DOHH2 (cell line): Measurements from ENCODE around the gene TBL1XR1.

Experiments
- EZH2phosphoT487 ChIP-seq: fragments of 200-600 bp; sonication (generic); IDR thresholded peaks from 2 replicates; pipeline ENCODE4 v1.6.1; 2017; ENCODE audit warnings: borderline replicate concordance, mild to moderate bottlenecking, antibody characterized with exemption, low read length, moderate library complexity, mixed read lengths
- TF ChIP-seq, protein P1 (sequence below): fragments of 200-600 bp; sonication (generic); IDR thresholded peaks from one replicate; pipeline ENCODE4 v1.5.1; 2014; ENCODE audit warnings: antibody characterized with exemption, mild to moderate bottlenecking, low read depth, low read length; ENCODE audit not compliant: poor library complexity, severe bottlenecking

DNA sequence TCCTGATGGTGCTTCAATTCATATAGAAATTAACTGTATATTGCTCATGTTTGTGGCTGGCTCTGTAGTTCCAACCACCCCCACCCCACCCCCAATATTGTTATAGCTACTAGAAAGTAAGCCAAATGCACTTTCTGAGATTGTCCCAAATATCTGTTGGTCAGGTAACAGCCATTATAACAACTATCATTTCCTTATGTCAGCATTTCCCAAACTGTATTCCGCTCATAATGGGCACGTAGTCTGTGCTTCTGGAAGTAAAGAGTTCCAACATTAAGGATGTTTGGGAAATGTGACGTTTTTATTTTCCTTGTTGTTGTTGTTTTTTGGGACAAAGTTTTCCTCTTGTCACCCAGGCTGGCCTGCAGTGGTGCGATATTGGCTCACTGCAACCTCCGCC, 12.2 kb upstream of the TBL1XR1 start:
- TF ChIP-seq, protein P1, sequence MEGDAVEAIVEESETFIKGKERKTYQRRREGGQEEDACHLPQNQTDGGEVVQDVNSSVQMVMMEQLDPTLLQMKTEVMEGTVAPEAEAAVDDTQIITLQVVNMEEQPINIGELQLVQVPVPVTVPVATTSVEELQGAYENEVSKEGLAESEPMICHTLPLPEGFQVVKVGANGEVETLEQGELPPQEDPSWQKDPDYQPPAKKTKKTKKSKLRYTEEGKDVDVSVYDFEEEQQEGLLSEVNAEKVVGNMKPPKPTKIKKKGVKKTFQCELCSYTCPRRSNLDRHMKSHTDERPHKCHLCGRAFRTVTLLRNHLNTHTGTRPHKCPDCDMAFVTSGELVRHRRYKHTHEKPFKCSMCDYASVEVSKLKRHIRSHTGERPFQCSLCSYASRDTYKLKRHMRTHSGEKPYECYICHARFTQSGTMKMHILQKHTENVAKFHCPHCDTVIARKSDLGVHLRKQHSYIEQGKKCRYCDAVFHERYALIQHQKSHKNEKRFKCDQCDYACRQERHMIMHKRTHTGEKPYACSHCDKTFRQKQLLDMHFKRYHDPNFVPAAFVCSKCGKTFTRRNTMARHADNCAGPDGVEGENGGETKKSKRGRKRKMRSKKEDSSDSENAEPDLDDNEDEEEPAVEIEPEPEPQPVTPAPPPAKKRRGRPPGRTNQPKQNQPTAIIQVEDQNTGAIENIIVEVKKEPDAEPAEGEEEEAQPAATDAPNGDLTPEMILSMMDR: no peak
- TF ChIP-seq EZH2phosphoT487: no peak
